Fibroblast of skin of right biceps (primary cell): ENCODE results near the gene COL26A1.
"Not testable (repeated sequence)": the region's sequence is repeated elsewhere in the genome, so short reads cannot be mapped to it uniquely, and the experiment has no call there.

Experiments used
- DNase-seq: peaks from one replicate; pipeline ENCODE4 v3.0.0-alpha.2; 2013

The COL26A1 gene

GRCh38 chr7:101604331-101604933 lies 241.8 kb downstream of the COL26A1 start:
- DNase-seq: no peak

GRCh38 chr7:101604934-101605332 lies 242.3 kb downstream of the COL26A1 start:
- DNase-seq: not testable (repeated sequence)

- no peak for DNase-seq
These were observed 243.2 kb downstream of the COL26A1 start for GRCh38 chr7:101605611-101606497.

- no peak for DNase-seq
These were observed 243.8 kb downstream of the COL26A1 start for GRCh38 chr7:101606498-101606923.
